Omental fat pad (tissue), 4 donors: ENCODE measurements around the gene FAM76B. TPM values are rescaled to one million over a fixed set of nuclear protein-coding genes. Genes with fewer than 3 reads are reported as not detected.

ENCODE experiments used
- ATAC-seq: fragments of 150-250 bp; one replicate; pipeline ENCODE4 v1.9.1; 2016; ENCODE audit warnings: mild to moderate bottlenecking, moderate library complexity; ENCODE audit not compliant: low FRiP score
- DNase-seq: peaks from one replicate; pipeline ENCODE4 v3.0.0-alpha.2; 2019; ENCODE audit warnings: low spot score
- CTCF ChIP-seq, 3 donors: fragments of 450-650 bp; IDR thresholded peaks; one replicate each; pipeline ENCODE4 v1.5.1; 2016 to 2017; ENCODE audit warnings: antibody characterized with exemption in 3 of 3, mild to moderate bottlenecking in 3 of 3, moderate library complexity in 2 of 3
- total RNA-seq, 4 donors: library from RNA; depleted of rRNA; stranded (reverse); fragments of >200 nt; gene quantifications; one replicate each; pipeline ENCODE4 v1.1.0, GENCODE V29; 2016

FAM76B gene
- total RNA-seq, 4 donors from 2014 or later = 16.5 to 40.0 (median 25.3) TPM

- DNase-seq (no peak), ATAC-seq (no peak)
- TF ChIP-seq CTCF (IDR thresholded peaks at IDR 0.05) = no peak
Measured at GRCh38 chr11:95734009-95734572, 55.5 kb downstream of the FAM76B start.

- DNase-seq (no peak), ATAC-seq (no peak)
- TF ChIP-seq CTCF (IDR thresholded peaks at IDR 0.05) = no peak
Measured at GRCh38 chr11:95732930-95733602, 56.5 kb downstream of the FAM76B start.

- ATAC-seq (no peak), DNase-seq (no peak)
- TF ChIP-seq CTCF (IDR thresholded peaks at IDR 0.05) = no peak
Measured at GRCh38 chr11:95729462-95729861, 60.1 kb downstream of the FAM76B start.

- ATAC-seq (no peak), DNase-seq (no peak)
- no peak for TF ChIP-seq CTCF (IDR thresholded peaks at IDR 0.05)
Measured at GRCh38 chr11:95728790-95729189, 60.8 kb downstream of the FAM76B start.

- ATAC-seq (no peak), DNase-seq (no peak)
- TF ChIP-seq CTCF (IDR thresholded peaks at IDR 0.05) = no peak
Measured at GRCh38 chr11:95728094-95728493, 61.5 kb downstream of the FAM76B start.

- no peak for TF ChIP-seq CTCF (IDR thresholded peaks at IDR 0.05)
- ATAC-seq (no peak), DNase-seq (no peak)
Measured at GRCh38 chr11:95727620-95728019, 62.0 kb downstream of the FAM76B start.

- ATAC-seq (no peak), DNase-seq (no peak)
- no peak for TF ChIP-seq CTCF (IDR thresholded peaks at IDR 0.05)
Measured at GRCh38 chr11:95727111-95727510, 62.5 kb downstream of the FAM76B start.
